ENCODE results near the gene CACNB2. TPM values are rescaled to one million over a fixed set of nuclear protein-coding genes. Genes with fewer than 3 reads are reported as not detected.
"Not testable (repeated sequence)": the region's sequence is repeated elsewhere in the genome, so short reads cannot be mapped to it uniquely, and the experiment has no call there.

Gene CACNB2
- total RNA-seq, 1 donor from 2014 or later: not detected

GRCh38 chr10:18201877-18202276, 61.7 kb downstream of the CACNB2 start:
- ChIA-PET CTCF (no interaction called here), POLR2A (no interaction called here)
- Mint-ChIP-seq H3K9me3 (no peaks in the 10 kb centered on the region), H3K27ac (no peak overlapping the region), H3K4me1 (no peaks in the 10 kb centered on the region), H3K36me3 (ENCODE audit: low read depth) (no peaks in the 10 kb centered on the region), H3K4me3 (no peak overlapping the region), H3K27me3 (peaks cover 2% of the 10 kb centered on the region)
- intact Hi-C loops (cut with micrococcal nuclease): no loop called here
- ATAC-seq (ENCODE audit: low read depth) (no peak), DNase-seq (no peak)
- TF ChIP-seq, protein P1, sequence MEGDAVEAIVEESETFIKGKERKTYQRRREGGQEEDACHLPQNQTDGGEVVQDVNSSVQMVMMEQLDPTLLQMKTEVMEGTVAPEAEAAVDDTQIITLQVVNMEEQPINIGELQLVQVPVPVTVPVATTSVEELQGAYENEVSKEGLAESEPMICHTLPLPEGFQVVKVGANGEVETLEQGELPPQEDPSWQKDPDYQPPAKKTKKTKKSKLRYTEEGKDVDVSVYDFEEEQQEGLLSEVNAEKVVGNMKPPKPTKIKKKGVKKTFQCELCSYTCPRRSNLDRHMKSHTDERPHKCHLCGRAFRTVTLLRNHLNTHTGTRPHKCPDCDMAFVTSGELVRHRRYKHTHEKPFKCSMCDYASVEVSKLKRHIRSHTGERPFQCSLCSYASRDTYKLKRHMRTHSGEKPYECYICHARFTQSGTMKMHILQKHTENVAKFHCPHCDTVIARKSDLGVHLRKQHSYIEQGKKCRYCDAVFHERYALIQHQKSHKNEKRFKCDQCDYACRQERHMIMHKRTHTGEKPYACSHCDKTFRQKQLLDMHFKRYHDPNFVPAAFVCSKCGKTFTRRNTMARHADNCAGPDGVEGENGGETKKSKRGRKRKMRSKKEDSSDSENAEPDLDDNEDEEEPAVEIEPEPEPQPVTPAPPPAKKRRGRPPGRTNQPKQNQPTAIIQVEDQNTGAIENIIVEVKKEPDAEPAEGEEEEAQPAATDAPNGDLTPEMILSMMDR (IDR thresholded peaks at IDR 0.05): no peak

GRCh38 chr10:18202680-18203460, 62.6 kb downstream of the CACNB2 start:
- no peaks in the 10 kb centered on the region for H3K9me3 Mint-ChIP-seq
- TF ChIP-seq, protein P1 (IDR thresholded peaks at IDR 0.05): no peak
- CTCF ChIA-PET: no interaction called here
- POLR2A ChIA-PET: no interaction called here
- no peak for ATAC-seq (ENCODE audit: low read depth)
- H3K4me3 Mint-ChIP-seq: no peak overlapping the region
- H3K4me1 Mint-ChIP-seq: no peaks in the 10 kb centered on the region
- no peaks in the 10 kb centered on the region for H3K36me3 Mint-ChIP-seq (ENCODE audit: low read depth)
- DNase-seq: no peak
- peaks cover 2% of the 10 kb centered on the region for H3K27me3 Mint-ChIP-seq
- intact Hi-C loops (cut with micrococcal nuclease): no loop called here
- H3K27ac Mint-ChIP-seq: no peak overlapping the region

- ChIA-PET CTCF (no interaction called here), POLR2A (no interaction called here)
- intact Hi-C loops (cut with micrococcal nuclease): no loop called here
- Mint-ChIP-seq H3K36me3 (ENCODE audit: low read depth) (no peaks in the 10 kb centered on the region), H3K4me1 (no peaks in the 10 kb centered on the region), H3K27me3 (peaks cover 2% of the 10 kb centered on the region), H3K4me3 (no peak overlapping the region), H3K27ac (no peak overlapping the region), H3K9me3 (no peaks in the 10 kb centered on the region)
- ATAC-seq (ENCODE audit: low read depth): no peak
- no peak for DNase-seq
- TF ChIP-seq, protein P1 (IDR thresholded peaks at IDR 0.05): no peak
Measured at GRCh38 chr10:18203471-18203870, 63.2 kb downstream of the CACNB2 start.

GRCh38 chr10:18204039-18204835, 64.0 kb downstream of the CACNB2 start:
- Mint-ChIP-seq H3K9me3 (no peaks in the 10 kb centered on the region), H3K4me3 (no peak overlapping the region), H3K4me1 (no peaks in the 10 kb centered on the region), H3K36me3 (ENCODE audit: low read depth) (no peaks in the 10 kb centered on the region), H3K27ac (no peak overlapping the region), H3K27me3 (peaks cover 2% of the 10 kb centered on the region)
- ChIA-PET CTCF (no interaction called here), POLR2A (no interaction called here)
- TF ChIP-seq, protein P1 (IDR thresholded peaks at IDR 0.05): no peak
- ATAC-seq (ENCODE audit: low read depth) (no peak), DNase-seq (no peak)
- intact Hi-C loops (cut with micrococcal nuclease): no loop called here

GRCh38 chr10:18205098-18205834, 65.0 kb downstream of the CACNB2 start:
- H3K4me3 Mint-ChIP-seq: no peak overlapping the region
- H3K27ac Mint-ChIP-seq: no peak overlapping the region
- ATAC-seq (ENCODE audit: low read depth) (no peak), DNase-seq (no peak)
- H3K9me3 Mint-ChIP-seq: no peaks in the 10 kb centered on the region
- no peaks in the 10 kb centered on the region for H3K36me3 Mint-ChIP-seq (ENCODE audit: low read depth)
- ChIA-PET CTCF (no interaction called here), POLR2A (no interaction called here)
- TF ChIP-seq, protein P1 (IDR thresholded peaks at IDR 0.05): no peak
- H3K27me3 Mint-ChIP-seq: peaks cover 2% of the 10 kb centered on the region
- intact Hi-C loops (cut with micrococcal nuclease): no loop called here
- no peaks in the 10 kb centered on the region for H3K4me1 Mint-ChIP-seq

DNA sequence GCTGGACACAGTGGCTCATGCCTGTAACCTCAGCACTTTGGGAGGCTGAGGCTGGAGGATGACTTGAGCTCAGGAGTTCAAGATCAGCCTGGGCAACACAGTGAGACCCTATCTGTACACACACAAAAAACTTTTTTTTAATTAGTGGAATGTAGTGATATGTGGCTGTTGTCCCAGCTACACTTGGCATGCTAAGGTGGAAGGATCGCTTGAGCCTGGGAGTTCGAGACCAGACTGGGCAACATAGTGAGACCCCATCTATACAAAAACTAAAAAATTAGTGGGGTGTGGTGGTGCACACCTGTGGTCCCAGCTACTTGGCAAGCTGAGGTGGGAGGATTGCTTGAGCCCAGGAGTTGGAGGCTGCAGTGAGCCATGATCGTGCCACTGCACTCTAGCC, 68.0 kb downstream of the CACNB2 start:
- H3K27ac Mint-ChIP-seq; ATAC-seq (ENCODE audit: low read depth); CTCF ChIA-PET; H3K9me3 Mint-ChIP-seq; H3K4me3 Mint-ChIP-seq; intact Hi-C loops (cut with micrococcal nuclease); POLR2A ChIA-PET; DNase-seq; H3K27me3 Mint-ChIP-seq; H3K36me3 Mint-ChIP-seq (ENCODE audit: low read depth); H3K4me1 Mint-ChIP-seq: not testable (repeated sequence)
